Neural progenitor cell (in vitro differentiated cells): Measurements from ENCODE around the gene ROR2. TPM values are rescaled to one million over a fixed set of nuclear protein-coding genes. Genes with fewer than 3 reads are reported as not detected.
A peak's percentile ranks its signal among the peaks of the same experiment; 100 is the strongest.

ENCODE experiments used
- DNase-seq: peaks from one replicate; pipeline ENCODE4 v3.0.0-alpha.2; 2016; ENCODE audit warnings: low spot score
- H2AFZ ChIP-seq: fragments of 200-600 bp; sonication (generic); replicated peaks from 2 replicates; pipeline ENCODE4 v1.6.1; 2016; ENCODE audit warnings: antibody characterized with exemption
- H3F3A ChIP-seq: fragments of 200-600 bp; sonication (generic); 2 replicates; pipeline ENCODE4 v1.6.1; 2016; ENCODE audit warnings: antibody characterized with exemption, low read depth
- H3K27ac ChIP-seq: fragments of 200-600 bp; sonication (generic); 2 replicates; pipeline ENCODE4 v1.5.1; 2016; ENCODE audit warnings: mild to moderate bottlenecking
- H3K27me3 ChIP-seq: fragments of 200-600 bp; sonication (generic); 2 replicates; pipeline ENCODE4 v1.6.1; 2016; ENCODE audit warnings: mild to moderate bottlenecking, moderate library complexity
- H3K36me3 ChIP-seq: fragments of 200-600 bp; sonication (generic); 2 replicates; pipeline ENCODE4 v1.5.1; 2016
- H3K4me1 ChIP-seq: fragments of 200-600 bp; sonication (generic); 2 replicates; pipeline ENCODE4 v1.6.1; 2016; ENCODE audit warnings: mixed run types
- H3K4me2 ChIP-seq: fragments of 200-600 bp; sonication (generic); 2 replicates; pipeline ENCODE4 v1.6.1; 2016
- H3K4me3 ChIP-seq: fragments of 200-600 bp; sonication (generic); 2 replicates; pipeline ENCODE4 v1.5.1; 2016
- H3K79me2 ChIP-seq: fragments of 200-600 bp; sonication (generic); 2 replicates; pipeline ENCODE4 v1.6.1; 2016; ENCODE audit warnings: low read depth
- H3K9ac ChIP-seq: fragments of 200-600 bp; sonication (generic); 2 replicates; pipeline ENCODE4 v1.6.1; 2016
- H3K9me3 ChIP-seq: fragments of 200-600 bp; sonication (generic); 2 replicates; pipeline ENCODE4 v1.5.1; 2016; ENCODE audit warnings: low read depth
- H4K20me1 ChIP-seq: fragments of 200-600 bp; sonication (generic); 2 replicates; pipeline ENCODE4 v1.6.1; 2016; ENCODE audit warnings: low read depth
- H3K27ac Mint-ChIP-seq: 3 replicates; pipeline ENCODE4 v1.8.0; 2021; ENCODE audit warnings: mixed read lengths
- H3K27me3 Mint-ChIP-seq: 2 replicates; pipeline ENCODE4 v1.8.0; 2022; ENCODE audit warnings: low read depth, mild to moderate bottlenecking, inconsistent platforms, moderate library complexity, mixed read lengths; ENCODE audit not compliant: insufficient read depth
- H3K36me3 Mint-ChIP-seq: 3 replicates; pipeline ENCODE4 v1.8.0; 2021; ENCODE audit warnings: mixed read lengths
- H3K4me1 Mint-ChIP-seq: 3 replicates; pipeline ENCODE4 v1.8.0; 2021; ENCODE audit warnings: mixed read lengths
- H3K4me3 Mint-ChIP-seq: 3 replicates; pipeline ENCODE4 v1.8.0; 2021; ENCODE audit warnings: mild to moderate bottlenecking, moderate library complexity, mixed read lengths
- H3K9me3 Mint-ChIP-seq: 3 replicates; pipeline ENCODE4 v1.8.0; 2020; ENCODE audit warnings: mixed read lengths
- EZH2 ChIP-seq: fragments of 200-600 bp; sonication (generic); IDR thresholded peaks from 2 replicates; pipeline ENCODE4 v1.6.1; 2017; ENCODE audit warnings: antibody characterized with exemption, mild to moderate bottlenecking, moderate library complexity
- EZH2phosphoT487 ChIP-seq: fragments of 200-600 bp; sonication (generic); IDR thresholded peaks from 2 replicates; pipeline ENCODE4 v1.6.1; 2017; ENCODE audit warnings: antibody characterized with exemption
- total RNA-seq: library from RNA; depleted of rRNA; stranded (reverse); fragments of >200 nt; gene quantifications from 2 replicates; pipeline ENCODE4 v1.2.3, GENCODE V29; 2015; ENCODE audit warnings: low replicate concordance
- TF ChIP-seq, protein P1 (sequence below): fragments of 200-600 bp; sonication (generic); IDR thresholded peaks from 2 replicates; pipeline ENCODE4 v1.5.1; 2017; ENCODE audit warnings: antibody characterized with exemption, mild to moderate bottlenecking

Gene ROR2
- total RNA-seq, 1 donor from 2014 or later: 20.1 TPM

DNA sequence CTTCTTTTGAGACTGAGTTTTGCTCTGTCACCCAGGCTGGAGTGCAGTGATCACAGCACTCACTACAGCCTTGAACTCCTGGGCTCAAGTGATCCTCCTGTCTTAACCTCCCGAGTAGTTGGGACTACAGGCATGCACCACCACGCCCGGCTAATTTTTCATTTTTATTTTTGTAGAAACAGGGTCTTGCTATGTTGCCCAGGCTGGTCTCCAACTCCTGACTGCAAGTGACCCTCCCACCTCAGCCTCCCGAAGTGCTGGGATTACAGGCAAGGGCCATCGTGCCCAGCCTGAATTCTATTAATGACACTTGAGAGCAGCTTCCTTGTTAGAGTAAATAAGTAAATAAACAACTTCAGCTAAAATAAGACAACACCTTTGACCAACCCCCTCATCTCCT, 12.3 kb downstream of the ROR2 start:
- Mint-ChIP-seq H3K4me1 (peaks cover 37% of the 10 kb centered on the region), H3K9me3 (peaks cover 49% of the 10 kb centered on the region), H3K4me3 (no peak overlapping the region), H3K36me3 (peaks cover 46% of the 10 kb centered on the region), H3K27me3 (peaks cover 5% of the 10 kb centered on the region), H3K27ac (no peak overlapping the region)
- Histone ChIP-seq H3K27me3 (no peaks in the 10 kb centered on the region), H3F3A (peaks cover 29% of the 10 kb centered on the region), H3K9ac (no peak overlapping the region), H3K4me2 (no peak overlapping the region), H3K4me3 (no peak overlapping the region), H3K36me3 (no peaks in the 10 kb centered on the region), H3K9me3 (no peaks in the 10 kb centered on the region), H3K4me1 (peaks cover 37% of the 10 kb centered on the region), H3K79me2 (peaks cover 94% of the 10 kb centered on the region), H2AFZ (no peak overlapping the region), H4K20me1 (peaks cover 68% of the 10 kb centered on the region), H3K27ac (no peak overlapping the region)
- DNase-seq: no peak
- TF ChIP-seq EZH2phosphoT487: no peak
- no peak for TF ChIP-seq EZH2
- TF ChIP-seq, protein P1, sequence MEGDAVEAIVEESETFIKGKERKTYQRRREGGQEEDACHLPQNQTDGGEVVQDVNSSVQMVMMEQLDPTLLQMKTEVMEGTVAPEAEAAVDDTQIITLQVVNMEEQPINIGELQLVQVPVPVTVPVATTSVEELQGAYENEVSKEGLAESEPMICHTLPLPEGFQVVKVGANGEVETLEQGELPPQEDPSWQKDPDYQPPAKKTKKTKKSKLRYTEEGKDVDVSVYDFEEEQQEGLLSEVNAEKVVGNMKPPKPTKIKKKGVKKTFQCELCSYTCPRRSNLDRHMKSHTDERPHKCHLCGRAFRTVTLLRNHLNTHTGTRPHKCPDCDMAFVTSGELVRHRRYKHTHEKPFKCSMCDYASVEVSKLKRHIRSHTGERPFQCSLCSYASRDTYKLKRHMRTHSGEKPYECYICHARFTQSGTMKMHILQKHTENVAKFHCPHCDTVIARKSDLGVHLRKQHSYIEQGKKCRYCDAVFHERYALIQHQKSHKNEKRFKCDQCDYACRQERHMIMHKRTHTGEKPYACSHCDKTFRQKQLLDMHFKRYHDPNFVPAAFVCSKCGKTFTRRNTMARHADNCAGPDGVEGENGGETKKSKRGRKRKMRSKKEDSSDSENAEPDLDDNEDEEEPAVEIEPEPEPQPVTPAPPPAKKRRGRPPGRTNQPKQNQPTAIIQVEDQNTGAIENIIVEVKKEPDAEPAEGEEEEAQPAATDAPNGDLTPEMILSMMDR: no peak

DNA sequence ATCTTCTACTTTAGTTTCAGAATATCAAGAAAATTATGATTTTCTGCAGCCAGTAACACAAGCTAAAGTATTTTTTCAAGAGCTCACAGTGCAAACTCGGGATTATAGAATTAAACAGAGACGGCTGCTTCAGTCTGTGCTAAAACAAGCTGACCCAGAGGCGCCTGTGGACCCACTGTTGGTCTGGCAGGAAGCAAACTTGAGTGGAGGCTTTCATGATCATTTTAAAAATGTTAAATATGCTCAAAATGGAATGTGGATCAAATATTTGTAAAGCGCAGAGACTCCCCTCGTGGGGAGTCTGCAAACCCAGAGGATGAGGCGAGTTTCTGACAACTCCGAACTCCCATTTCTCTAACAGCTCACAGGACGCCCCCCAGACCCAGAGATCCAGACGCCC, 13.0 kb downstream of the ROR2 start:
- no peak overlapping the region for H3K4me3 ChIP-seq
- peaks cover 29% of the 10 kb centered on the region for H3F3A ChIP-seq
- no peaks in the 10 kb centered on the region for H3K9me3 ChIP-seq
- H3K27me3 ChIP-seq: no peaks in the 10 kb centered on the region
- peaks cover 50% of the 10 kb centered on the region for H3K9me3 Mint-ChIP-seq
- peaks cover 68% of the 10 kb centered on the region for H4K20me1 ChIP-seq
- H3K9ac ChIP-seq: no peak overlapping the region
- H3K36me3 Mint-ChIP-seq: peaks cover 42% of the 10 kb centered on the region
- no peaks in the 10 kb centered on the region for H3K36me3 ChIP-seq
- H3K4me3 Mint-ChIP-seq: no peak overlapping the region
- H2AFZ ChIP-seq: no peak overlapping the region
- H3K4me1 ChIP-seq: peaks cover 37% of the 10 kb centered on the region
- H3K27me3 Mint-ChIP-seq: peaks cover 4% of the 10 kb centered on the region
- no peak overlapping the region for H3K4me2 ChIP-seq
- H3K4me1 Mint-ChIP-seq: peaks cover 37% of the 10 kb centered on the region
- DNase-seq: no peak
- TF ChIP-seq EZH2: no peak
- TF ChIP-seq, protein P1: no peak
- TF ChIP-seq EZH2phosphoT487: no peak
- H3K27ac Mint-ChIP-seq: no peak overlapping the region
- no peak overlapping the region for H3K27ac ChIP-seq
- peaks cover 94% of the 10 kb centered on the region for H3K79me2 ChIP-seq

DNA sequence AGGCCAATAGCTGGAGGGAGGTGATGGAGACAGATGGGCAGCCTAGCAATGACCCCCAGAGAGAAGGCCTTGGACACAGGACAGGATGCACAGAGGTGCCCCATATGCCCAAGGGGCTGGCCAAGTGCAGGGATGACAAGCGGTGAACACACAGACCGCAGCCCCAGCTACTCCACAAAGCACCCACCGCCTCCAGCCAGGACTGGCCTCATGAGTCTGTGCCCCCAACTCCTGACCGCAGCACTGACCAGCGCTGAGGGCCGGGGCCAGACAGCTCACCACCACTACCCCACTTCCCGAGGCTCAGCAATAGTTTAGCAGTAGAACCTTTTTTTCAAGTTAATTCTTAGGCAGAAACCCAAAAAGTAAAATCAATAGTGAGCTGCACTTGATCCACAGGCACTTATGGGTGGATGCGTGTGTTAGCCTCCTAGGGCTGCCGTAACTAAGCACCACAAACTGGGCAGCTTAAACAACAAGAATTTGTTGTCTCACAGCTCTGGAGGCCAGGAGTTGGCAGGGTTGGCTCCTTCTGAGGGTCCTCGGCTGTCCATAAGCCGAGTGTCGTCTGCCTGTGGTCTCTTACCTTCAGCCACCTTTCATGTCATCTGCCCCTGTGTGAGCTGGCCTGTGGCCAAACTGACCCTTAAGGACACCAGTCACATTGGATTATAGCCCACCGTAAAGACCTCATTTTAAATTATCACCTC, 14.1 kb downstream of the ROR2 start:
- peaks cover 4% of the 10 kb centered on the region for H3K27me3 Mint-ChIP-seq
- Histone ChIP-seq H3K27ac (peak overlapping the region; percentile 49), H4K20me1 (peaks cover 68% of the 10 kb centered on the region), H3K4me3 (no peak overlapping the region), H3K9ac (no peak overlapping the region), H2AFZ (no peak overlapping the region), H3K79me2 (peaks cover 94% of the 10 kb centered on the region), H3K4me1 (peaks cover 37% of the 10 kb centered on the region), H3K4me2 (peak overlapping the region; percentile 38), H3K27me3 (no peaks in the 10 kb centered on the region), H3K36me3 (no peaks in the 10 kb centered on the region), H3F3A (peaks cover 31% of the 10 kb centered on the region), H3K9me3 (peaks cover 10% of the 10 kb centered on the region)
- no peak overlapping the region for H3K4me3 Mint-ChIP-seq
- no peak overlapping the region for H3K27ac Mint-ChIP-seq
- no peak for TF ChIP-seq EZH2phosphoT487
- H3K36me3 Mint-ChIP-seq: peaks cover 39% of the 10 kb centered on the region
- H3K9me3 Mint-ChIP-seq: peaks cover 53% of the 10 kb centered on the region
- peaks cover 34% of the 10 kb centered on the region for H3K4me1 Mint-ChIP-seq
- DNase-seq: no peak

DNA sequence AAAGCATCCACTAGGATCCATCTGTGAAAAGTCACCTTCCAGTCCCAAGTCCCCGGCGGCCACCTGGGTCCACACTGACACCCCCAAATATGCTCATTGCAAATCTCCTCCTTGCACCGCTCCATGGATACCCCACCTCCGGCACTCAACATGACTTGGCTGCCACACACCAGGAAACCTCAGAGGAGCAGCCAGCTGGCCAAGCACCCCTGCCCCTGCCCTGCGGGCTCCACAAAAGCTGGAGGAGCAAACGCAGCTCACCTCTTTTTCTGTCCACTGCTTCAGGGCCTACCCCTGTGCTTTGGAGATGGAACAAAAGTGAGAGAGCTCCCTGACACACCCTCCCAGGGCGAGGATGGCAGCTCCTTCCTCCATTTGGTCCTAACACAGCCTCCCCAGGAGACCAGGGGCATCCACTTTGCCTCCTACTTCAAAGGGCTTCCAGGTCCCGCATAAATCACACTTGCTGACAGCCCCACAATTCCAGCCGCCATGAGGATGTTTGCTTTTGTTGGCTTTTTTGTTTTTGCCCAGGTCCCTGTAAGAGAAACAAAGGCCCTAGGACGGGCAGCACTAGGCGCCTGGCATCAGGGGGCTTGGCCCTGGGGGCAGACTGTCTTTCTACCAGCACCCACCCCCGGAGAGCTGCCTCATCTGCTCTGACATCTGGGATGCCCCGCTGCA, 14.8 kb downstream of the ROR2 start:
- Histone ChIP-seq H3K79me2 (peaks cover 93% of the 10 kb centered on the region), H3K4me2 (peak overlapping the region; percentile 38)
- DNase-seq: peak; percentile 32

More for the DNA sequence above, 14.8 kb downstream of the ROR2 start:
- peaks cover 31% of the 10 kb centered on the region for H3F3A ChIP-seq
- Mint-ChIP-seq H3K27me3 (peaks cover 4% of the 10 kb centered on the region), H3K36me3 (peaks cover 46% of the 10 kb centered on the region), H3K27ac (peak overlapping the region; percentile 42), H3K9me3 (peaks cover 60% of the 10 kb centered on the region), H3K4me3 (no peak overlapping the region), H3K4me1 (peaks cover 31% of the 10 kb centered on the region)
- no peaks in the 10 kb centered on the region for H3K27me3 ChIP-seq
- H3K4me3 ChIP-seq: no peak overlapping the region
- no peaks in the 10 kb centered on the region for H3K36me3 ChIP-seq
- H2AFZ ChIP-seq: no peak overlapping the region
- H3K9me3 ChIP-seq: peaks cover 17% of the 10 kb centered on the region
- H3K27ac ChIP-seq: peak overlapping the region; percentile 53
- peaks cover 60% of the 10 kb centered on the region for H4K20me1 ChIP-seq
- TF ChIP-seq EZH2phosphoT487 (no peak), EZH2 (no peak)
- TF ChIP-seq, protein P1: no peak
- peaks cover 33% of the 10 kb centered on the region for H3K4me1 ChIP-seq
- H3K9ac ChIP-seq: no peak overlapping the region
